NK-92 (cell line): ENCODE results near the gene RAB11FIP3.
"Not testable (repeated sequence)": the region's sequence is repeated elsewhere in the genome, so short reads cannot be mapped to it uniquely, and the experiment has no call there.

Experiments used
- DNase-seq: peaks from one replicate; lab custom pipeline; 2025; ENCODE audit not compliant: unreplicated experiment; lab: John Stamatoyannopoulos, UW

The RAB11FIP3 gene

GRCh38 chr16:491220-491919, 65.9 kb downstream of the RAB11FIP3 start:
- no peak for DNase-seq

- DNase-seq: no peak
These were observed 66.9 kb downstream of the RAB11FIP3 start for GRCh38 chr16:492211-492875.

DNA sequence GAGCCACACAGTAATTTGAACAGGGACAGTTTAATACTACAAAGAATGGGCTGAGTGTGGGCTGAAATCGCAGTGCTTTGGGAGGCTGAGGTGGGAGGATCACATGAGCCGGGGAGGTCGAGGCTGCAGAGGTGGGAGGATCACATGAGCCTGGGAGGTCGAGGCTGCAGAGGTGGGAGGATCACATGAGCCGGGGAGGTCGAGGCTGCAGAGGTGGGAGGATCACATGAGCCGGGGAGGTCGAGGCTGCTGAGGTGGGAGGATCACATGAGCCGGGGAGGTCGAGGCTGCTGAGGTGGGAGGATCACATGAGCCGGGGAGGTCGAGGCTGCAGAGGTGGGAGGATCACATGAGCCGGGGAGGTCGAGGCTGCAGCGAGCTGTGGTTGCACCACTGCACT, 69.2 kb downstream of the RAB11FIP3 start:
- DNase-seq: not testable (repeated sequence)

- no peak for DNase-seq
These were observed 69.8 kb downstream of the RAB11FIP3 start for GRCh38 chr16:495127-495748.

DNA sequence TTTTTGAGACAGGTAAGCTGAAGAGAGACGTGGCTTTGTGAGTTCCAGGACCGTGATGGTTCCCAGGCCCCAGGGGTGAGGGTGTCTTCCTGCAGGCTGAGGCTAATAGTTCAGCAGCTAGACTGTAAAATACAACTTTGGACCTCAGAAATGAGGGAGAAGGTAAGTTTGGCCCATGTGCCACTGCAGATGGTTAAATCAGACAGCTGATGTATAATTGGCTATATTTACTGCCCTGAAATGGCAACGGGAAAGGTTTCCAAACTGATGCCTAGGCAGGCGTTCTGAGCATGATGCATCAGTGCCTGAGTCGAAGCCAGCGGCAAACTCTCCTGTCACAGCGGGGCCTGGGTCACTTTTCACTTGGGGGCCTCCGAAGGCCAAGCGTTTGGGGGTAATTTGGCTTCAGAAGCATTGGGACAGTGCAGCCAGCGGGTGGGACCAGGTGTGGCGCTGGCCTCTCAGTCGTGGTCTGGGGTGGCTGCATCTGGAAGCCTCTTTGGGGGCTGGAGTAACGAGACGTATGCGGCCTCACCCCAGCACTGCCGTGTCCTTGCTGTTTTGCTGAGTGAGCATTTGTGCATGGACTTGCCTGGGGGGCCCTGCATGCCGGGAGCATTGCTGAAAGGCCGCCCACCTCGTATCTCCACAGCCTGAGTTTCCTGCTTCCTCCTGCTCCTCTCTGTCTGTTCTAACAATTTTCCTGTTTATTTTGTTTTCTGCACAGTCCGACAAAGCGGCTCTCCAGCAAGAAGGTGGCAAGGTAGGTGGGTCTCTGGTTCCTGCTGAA, 70.8 kb downstream of the RAB11FIP3 start:
- DNase-seq: no peak

DNA sequence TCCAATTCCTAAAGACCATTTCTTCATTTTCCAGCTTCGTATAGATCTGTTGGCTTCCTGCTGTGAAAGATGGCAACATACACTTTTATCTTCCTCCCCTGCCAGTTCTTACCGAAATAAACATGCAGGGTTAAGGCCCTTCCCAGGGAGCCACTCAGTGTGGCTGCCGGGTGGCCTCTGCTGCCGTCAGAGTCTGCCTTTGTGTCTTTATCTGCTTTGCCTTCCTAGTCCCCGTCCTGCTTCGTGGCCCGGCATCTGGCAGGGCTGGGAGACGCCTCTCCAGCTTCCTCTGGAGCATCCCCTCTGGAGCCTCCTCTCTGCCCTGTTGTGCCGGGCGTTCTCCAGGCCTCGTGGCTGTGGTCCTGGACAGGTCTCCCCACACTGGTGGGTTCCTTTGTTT, 71.8 kb downstream of the RAB11FIP3 start:
- no peak for DNase-seq

DNA sequence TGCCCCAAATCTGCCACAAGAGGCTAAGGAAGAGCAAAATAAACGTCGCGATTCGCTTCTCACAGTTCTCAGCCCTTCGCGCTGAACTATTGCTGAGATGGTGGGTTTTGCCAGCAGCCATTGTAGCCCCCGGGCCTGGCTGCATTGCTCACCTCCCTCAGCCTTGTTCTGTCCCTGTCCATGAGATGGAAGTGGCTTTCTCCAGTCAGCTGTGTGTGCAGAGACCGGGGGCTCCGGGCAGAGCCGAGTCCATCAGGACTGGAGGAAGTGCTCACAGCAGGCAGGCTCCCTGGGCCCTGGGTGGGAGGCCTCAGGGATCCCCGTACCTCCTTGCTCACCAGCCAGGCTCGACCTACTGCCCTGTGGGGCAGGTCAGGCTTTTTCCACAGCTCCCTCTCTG, 74.5 kb downstream of the RAB11FIP3 start:
- no peak for DNase-seq

DNA sequence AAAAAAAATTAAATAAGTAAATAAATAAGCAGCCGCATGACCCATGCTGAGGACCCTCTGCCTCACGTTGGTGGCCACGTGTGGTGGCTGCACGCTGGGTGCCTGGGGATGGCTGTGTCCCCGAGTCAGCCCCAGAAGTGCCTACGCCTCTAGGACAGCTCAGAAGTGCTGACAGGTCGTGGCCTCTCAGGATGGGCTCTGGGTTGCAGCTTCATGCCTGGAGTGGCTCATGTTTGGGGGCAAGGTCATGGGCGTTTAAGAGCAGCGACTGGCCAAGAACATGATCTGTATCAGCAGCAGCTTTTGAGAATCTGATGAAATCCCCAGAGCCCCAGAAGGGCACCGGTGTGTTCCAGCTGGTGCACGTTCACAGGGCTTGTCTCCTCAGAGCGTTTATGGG, 75.3 kb downstream of the RAB11FIP3 start:
- DNase-seq: no peak

- DNase-seq: no peak
These were observed 76.9 kb downstream of the RAB11FIP3 start for GRCh38 chr16:502179-502943.

GRCh38 chr16:503150-504071, 78.0 kb downstream of the RAB11FIP3 start:
- no peak for DNase-seq

- no peak for DNase-seq
These were observed 80.2 kb downstream of the RAB11FIP3 start for GRCh38 chr16:505479-506245.

DNA sequence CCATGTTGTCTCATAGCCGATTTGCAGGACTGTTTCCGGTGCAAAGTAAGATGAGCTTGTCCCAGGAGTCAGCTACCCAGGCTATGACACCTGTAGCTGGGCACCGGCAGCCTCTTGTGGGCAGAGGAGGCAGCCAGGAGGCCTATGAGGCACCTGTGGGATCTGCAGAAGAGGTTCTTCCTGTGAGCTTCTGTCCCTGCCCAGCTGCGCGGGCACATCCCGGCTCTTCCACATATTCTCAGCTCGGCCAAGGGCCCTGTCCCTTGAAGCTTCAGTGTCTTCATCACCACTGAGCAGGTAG, 80.7 kb downstream of the RAB11FIP3 start:
- no peak for DNase-seq

DNA sequence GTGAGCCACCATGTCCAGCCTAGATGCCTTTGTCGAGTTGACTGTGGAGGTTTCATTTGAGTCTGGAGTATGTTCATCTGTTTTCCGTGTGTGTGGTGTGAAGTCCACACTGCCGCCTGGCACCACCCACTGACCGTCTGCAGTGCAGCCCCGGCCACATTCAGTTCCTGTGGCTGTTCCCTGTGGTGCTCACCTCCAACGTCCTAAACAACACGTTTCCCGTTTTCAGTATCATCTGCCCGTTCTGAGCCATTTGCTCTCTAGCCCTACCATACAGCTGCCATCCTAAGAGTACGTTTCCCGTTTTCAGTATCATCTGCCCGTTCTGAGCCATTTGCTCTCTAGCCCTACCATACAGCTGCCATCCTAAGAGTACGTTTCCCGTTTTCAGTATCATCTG, 82.1 kb downstream of the RAB11FIP3 start:
- DNase-seq: not testable (repeated sequence)

DNA sequence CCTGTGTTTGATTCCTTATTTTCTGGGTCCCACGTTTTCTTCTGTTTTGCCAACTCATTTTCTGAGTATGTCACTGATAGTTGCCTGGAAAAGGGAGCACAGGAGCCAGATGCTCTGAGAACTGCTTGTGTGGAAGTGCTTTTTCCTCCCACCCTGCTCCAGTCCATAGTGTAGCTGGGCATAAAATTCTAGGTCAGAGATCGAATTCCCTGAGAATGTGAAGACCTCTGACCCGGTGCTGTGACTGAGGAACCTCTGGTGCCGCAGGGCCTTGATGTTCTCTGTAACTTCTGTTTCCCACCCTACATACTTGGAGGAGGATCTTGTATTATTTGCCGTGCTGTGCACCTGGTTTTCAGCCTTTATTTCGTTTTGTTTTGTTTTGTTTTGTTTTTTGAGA, 82.5 kb downstream of the RAB11FIP3 start:
- no peak for DNase-seq

DNA sequence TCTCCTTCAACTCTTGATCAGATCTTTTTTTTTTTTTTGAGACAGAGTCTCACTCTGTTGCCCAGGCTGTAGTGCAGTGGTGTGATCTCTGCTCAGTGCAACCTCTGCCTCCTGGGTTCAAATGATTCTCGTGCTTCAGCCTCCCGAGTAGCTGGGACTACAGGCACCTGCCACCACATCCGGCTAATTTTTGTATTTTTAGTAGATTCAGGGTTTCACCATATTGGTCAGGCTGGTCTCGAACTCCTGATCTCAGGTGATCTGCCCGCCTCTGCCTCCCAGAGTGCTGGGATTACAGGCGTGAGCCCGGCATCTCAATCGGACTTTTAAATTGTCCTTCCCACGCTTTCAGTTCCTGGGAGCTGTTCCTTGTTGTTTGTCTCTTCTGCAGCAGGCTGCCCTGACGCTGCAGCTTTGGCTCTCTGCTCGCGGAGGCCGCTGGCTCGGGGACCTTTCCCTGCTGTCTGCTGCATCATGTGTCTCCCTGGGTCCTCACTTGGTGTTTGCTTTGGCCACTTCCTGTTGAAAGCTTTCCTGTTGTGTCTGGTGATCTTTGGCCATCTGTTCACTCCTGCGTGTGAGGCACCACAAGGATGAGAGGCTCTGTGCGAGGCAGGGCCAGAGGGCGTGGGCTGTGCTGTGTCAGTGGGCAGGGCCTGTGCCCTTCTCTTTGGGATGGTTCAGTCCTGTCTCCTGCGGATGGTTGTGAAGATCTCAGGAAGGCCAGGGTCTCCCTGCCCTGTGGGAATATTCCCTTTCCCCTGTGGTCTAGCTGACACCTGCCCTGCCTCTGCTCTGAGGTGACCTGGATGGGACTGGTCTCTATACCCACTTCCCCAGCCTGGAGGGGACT, 83.7 kb downstream of the RAB11FIP3 start:
- DNase-seq: no peak

GRCh38 chr16:510066-510825, 84.8 kb downstream of the RAB11FIP3 start:
- no peak for DNase-seq

DNA sequence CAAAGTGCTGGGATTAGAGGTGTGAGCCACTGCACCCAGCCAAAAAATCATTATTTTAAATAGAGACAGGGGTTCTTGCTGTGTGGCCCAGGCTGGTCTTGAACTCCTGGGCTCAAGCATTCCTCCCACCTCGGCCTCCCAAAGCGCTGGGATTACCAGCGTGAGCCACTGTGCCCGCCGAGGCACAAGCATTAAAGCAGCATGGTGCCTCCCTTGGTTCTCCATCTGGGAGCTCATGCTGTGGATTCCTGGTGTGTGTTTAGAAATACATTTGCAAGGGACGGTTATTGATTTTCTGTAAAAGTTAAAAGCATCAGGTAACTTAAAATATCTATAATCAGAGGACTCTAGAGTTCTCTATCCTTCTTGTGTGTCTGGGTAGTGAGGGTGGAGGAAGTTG, 87.4 kb downstream of the RAB11FIP3 start:
- DNase-seq: no peak

GRCh38 chr16:513950-514349, 88.5 kb downstream of the RAB11FIP3 start:
- no peak for DNase-seq
